ENCODE results near the gene ARMC9.

Gene ARMC9

GRCh38 chr2:231353469-231353868 lies 155.0 kb downstream of the ARMC9 start:
- peaks cover 24% of the 10 kb centered on the region for H3K4me1 ChIP-seq (ENCODE audit: insufficient read depth, low read length)
- H3K36me3 ChIP-seq (ENCODE audit: insufficient read depth, low read length), result no peaks in the 10 kb centered on the region
- H3K27me3 ChIP-seq (ENCODE audit: control insufficient read depth in 1 of 2, insufficient read depth in 2 of 2, low read length in 2 of 2), result no peaks in the 10 kb centered on the region
- no peak overlapping the region for H3K27ac ChIP-seq (ENCODE audit: low read depth, low read length)
- no peak overlapping the region for H3K9ac ChIP-seq (ENCODE audit: low read length)
- no peaks in the 10 kb centered on the region for H3K9me3 ChIP-seq (ENCODE audit: low read length)
- no peak overlapping the region for H3K4me3 ChIP-seq (ENCODE audit: low read depth in 1 of 2, low read length in 2 of 2)

- no peaks in the 10 kb centered on the region for H3K9me3 ChIP-seq (ENCODE audit: low read length)
- H3K36me3 ChIP-seq (ENCODE audit: insufficient read depth, low read length), result peaks cover 1% of the 10 kb centered on the region
- peak overlapping the region; percentile 15 for H3K9ac ChIP-seq (ENCODE audit: low read length)
- peak overlapping the region; percentile 63 for H3K27ac ChIP-seq (ENCODE audit: low read depth, low read length)
- peaks cover 18% of the 10 kb centered on the region for H3K4me1 ChIP-seq (ENCODE audit: insufficient read depth, low read length)
- H3K27me3 ChIP-seq (ENCODE audit: control insufficient read depth in 1 of 2, insufficient read depth in 2 of 2, low read length in 2 of 2), result no peaks in the 10 kb centered on the region
- H3K4me3 ChIP-seq (ENCODE audit: low read depth in 1 of 2, low read length in 2 of 2), result peak overlapping the region in 1 of 2 donors; percentile 41
These were observed 157.4 kb downstream of the ARMC9 start for GRCh38 chr2:231355508-231356465.

GRCh38 chr2:231356466-231356844 lies 158.0 kb downstream of the ARMC9 start:
- Histone ChIP-seq H3K4me1 (ENCODE audit: insufficient read depth, low read length) (peaks cover 18% of the 10 kb centered on the region), H3K9me3 (ENCODE audit: low read length) (no peaks in the 10 kb centered on the region), H3K27me3 (ENCODE audit: control insufficient read depth in 1 of 2, insufficient read depth in 2 of 2, low read length in 2 of 2) (no peaks in the 10 kb centered on the region), H3K36me3 (ENCODE audit: insufficient read depth, low read length) (peaks cover 6% of the 10 kb centered on the region), H3K27ac (ENCODE audit: low read depth, low read length) (no peak overlapping the region), H3K4me3 (ENCODE audit: low read depth in 1 of 2, low read length in 2 of 2) (no peak overlapping the region), H3K9ac (ENCODE audit: low read length) (no peak overlapping the region)

DNA sequence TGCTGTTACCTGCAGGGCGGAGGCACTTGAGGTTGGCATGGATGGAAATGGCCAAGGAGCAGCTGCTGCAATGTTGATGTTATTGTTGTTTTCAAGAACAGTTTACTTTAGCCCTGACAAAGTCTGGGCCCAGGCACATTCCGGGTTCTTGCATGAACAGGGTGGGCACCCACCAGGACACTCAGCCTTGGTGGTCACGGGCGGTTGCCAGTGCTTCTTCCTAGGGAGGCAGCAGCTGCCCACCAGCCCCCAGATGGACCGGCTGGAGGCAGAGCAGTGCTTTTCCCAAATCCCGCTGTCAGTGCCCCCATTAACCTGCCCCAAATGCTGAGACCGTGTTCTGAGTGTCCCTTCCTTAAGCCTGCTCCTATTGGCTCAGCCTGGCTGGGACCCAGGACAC lies 158.6 kb downstream of the ARMC9 start:
- no peak overlapping the region for H3K4me3 ChIP-seq (ENCODE audit: low read depth in 1 of 2, low read length in 2 of 2)
- H3K4me1 ChIP-seq (ENCODE audit: insufficient read depth, low read length), result peaks cover 18% of the 10 kb centered on the region
- H3K27ac ChIP-seq (ENCODE audit: low read depth, low read length), result no peak overlapping the region
- no peak overlapping the region for H3K9ac ChIP-seq (ENCODE audit: low read length)
- H3K27me3 ChIP-seq (ENCODE audit: control insufficient read depth in 1 of 2, insufficient read depth in 2 of 2, low read length in 2 of 2), result no peaks in the 10 kb centered on the region
- peaks cover 6% of the 10 kb centered on the region for H3K36me3 ChIP-seq (ENCODE audit: insufficient read depth, low read length)
- H3K9me3 ChIP-seq (ENCODE audit: low read length), result no peaks in the 10 kb centered on the region

GRCh38 chr2:231357931-231358330 lies 159.5 kb downstream of the ARMC9 start:
- no peaks in the 10 kb centered on the region for H3K9me3 ChIP-seq (ENCODE audit: low read length)
- no peak overlapping the region for H3K4me3 ChIP-seq (ENCODE audit: low read depth in 1 of 2, low read length in 2 of 2)
- H3K36me3 ChIP-seq (ENCODE audit: insufficient read depth, low read length), result peaks cover 11% of the 10 kb centered on the region
- H3K4me1 ChIP-seq (ENCODE audit: insufficient read depth, low read length), result peaks cover 18% of the 10 kb centered on the region
- H3K9ac ChIP-seq (ENCODE audit: low read length), result no peak overlapping the region
- H3K27ac ChIP-seq (ENCODE audit: low read depth, low read length), result no peak overlapping the region
- no peaks in the 10 kb centered on the region for H3K27me3 ChIP-seq (ENCODE audit: control insufficient read depth in 1 of 2, insufficient read depth in 2 of 2, low read length in 2 of 2)

DNA sequence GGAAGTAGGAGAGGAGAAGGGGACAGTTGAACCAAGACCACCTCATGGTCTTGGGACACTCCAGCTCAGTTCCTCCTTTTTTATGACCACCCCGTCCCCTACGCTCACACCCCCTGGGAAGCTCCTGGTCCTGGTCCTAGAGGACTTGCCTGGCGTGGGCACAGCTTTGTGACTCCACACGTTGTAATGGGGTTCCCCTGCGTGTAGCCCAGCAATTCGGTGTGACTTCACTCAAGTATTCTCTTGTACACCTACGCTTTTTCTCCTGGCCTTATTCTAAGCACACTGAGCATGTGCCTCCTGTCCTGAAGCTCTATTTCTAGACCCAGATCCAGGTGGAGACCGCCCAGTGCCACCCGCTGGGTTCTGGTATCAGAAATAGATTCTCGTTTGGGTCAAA lies 161.0 kb downstream of the ARMC9 start:
- Histone ChIP-seq H3K27ac (ENCODE audit: low read depth, low read length) (no peak overlapping the region), H3K4me1 (ENCODE audit: insufficient read depth, low read length) (peaks cover 18% of the 10 kb centered on the region), H3K9ac (ENCODE audit: low read length) (no peak overlapping the region), H3K4me3 (ENCODE audit: low read depth in 1 of 2, low read length in 2 of 2) (no peak overlapping the region), H3K36me3 (ENCODE audit: insufficient read depth, low read length) (peaks cover 11% of the 10 kb centered on the region), H3K9me3 (ENCODE audit: low read length) (no peaks in the 10 kb centered on the region), H3K27me3 (ENCODE audit: control insufficient read depth in 1 of 2, insufficient read depth in 2 of 2, low read length in 2 of 2) (no peaks in the 10 kb centered on the region)

- Histone ChIP-seq H3K27me3 (ENCODE audit: control insufficient read depth in 1 of 2, insufficient read depth in 2 of 2, low read length in 2 of 2) (no peaks in the 10 kb centered on the region), H3K4me3 (ENCODE audit: low read depth in 1 of 2, low read length in 2 of 2) (no peak overlapping the region), H3K9ac (ENCODE audit: low read length) (no peak overlapping the region), H3K27ac (ENCODE audit: low read depth, low read length) (no peak overlapping the region), H3K4me1 (ENCODE audit: insufficient read depth, low read length) (peaks cover 18% of the 10 kb centered on the region), H3K9me3 (ENCODE audit: low read length) (no peaks in the 10 kb centered on the region), H3K36me3 (ENCODE audit: insufficient read depth, low read length) (peaks cover 11% of the 10 kb centered on the region)
These were observed 161.5 kb downstream of the ARMC9 start for GRCh38 chr2:231359948-231360347.

DNA sequence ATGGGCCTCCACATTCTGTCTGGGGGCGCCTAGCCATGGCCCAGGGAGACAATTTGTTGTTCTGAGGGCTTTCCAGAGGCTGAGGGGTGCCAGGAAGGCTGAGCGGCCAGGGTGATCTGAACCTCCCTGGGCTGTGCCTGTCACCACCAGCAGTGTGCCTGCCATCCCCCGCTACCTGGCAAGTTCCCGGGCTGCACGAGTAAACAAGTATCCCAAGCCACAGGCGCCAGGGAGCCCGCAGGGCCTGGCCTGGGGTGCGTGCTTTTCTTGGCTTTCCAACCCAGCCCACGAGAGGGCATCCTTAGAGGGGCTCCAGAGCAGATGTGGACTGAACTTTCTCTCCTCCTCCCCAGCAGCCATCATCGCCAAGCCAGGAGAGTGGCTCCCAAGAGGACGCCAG lies 162.0 kb downstream of the ARMC9 start:
- Histone ChIP-seq H3K4me1 (ENCODE audit: insufficient read depth, low read length) (peaks cover 15% of the 10 kb centered on the region), H3K9ac (ENCODE audit: low read length) (no peak overlapping the region), H3K27ac (ENCODE audit: low read depth, low read length) (no peak overlapping the region), H3K27me3 (ENCODE audit: control insufficient read depth in 1 of 2, insufficient read depth in 2 of 2, low read length in 2 of 2) (no peaks in the 10 kb centered on the region), H3K36me3 (ENCODE audit: insufficient read depth, low read length) (peaks cover 11% of the 10 kb centered on the region), H3K4me3 (ENCODE audit: low read depth in 1 of 2, low read length in 2 of 2) (no peak overlapping the region), H3K9me3 (ENCODE audit: low read length) (no peaks in the 10 kb centered on the region)

DNA sequence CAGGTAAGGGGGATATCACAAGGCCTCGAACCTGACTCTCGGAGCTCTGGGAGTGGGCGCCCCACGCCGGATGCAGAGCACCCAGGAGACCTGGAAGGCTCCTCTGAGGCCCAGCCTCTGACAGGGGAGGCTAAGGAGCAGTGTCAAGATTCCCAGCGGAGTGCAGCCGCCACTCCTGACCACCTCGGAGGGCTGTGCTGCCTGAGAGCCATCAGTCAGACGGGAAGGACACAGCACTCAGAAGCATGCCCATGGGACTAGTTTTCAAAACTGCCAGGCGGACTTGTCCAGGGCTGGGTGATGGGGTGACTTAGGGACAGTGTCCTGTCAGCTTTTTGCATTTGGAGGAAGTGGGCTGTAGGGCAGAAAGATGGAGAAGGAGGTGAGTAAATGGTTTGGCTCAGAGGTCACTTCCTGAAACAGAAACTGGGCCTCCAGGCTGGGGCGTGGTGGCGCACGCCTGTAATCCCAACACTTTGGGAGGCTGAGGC lies 162.5 kb downstream of the ARMC9 start:
- no peak overlapping the region for H3K9ac ChIP-seq (ENCODE audit: low read length)
- no peak overlapping the region for H3K4me3 ChIP-seq (ENCODE audit: low read depth in 1 of 2, low read length in 2 of 2)
- peaks cover 12% of the 10 kb centered on the region for H3K4me1 ChIP-seq (ENCODE audit: insufficient read depth, low read length)
- H3K9me3 ChIP-seq (ENCODE audit: low read length), result no peaks in the 10 kb centered on the region
- peaks cover 11% of the 10 kb centered on the region for H3K36me3 ChIP-seq (ENCODE audit: insufficient read depth, low read length)
- no peak overlapping the region for H3K27ac ChIP-seq (ENCODE audit: low read depth, low read length)
- no peaks in the 10 kb centered on the region for H3K27me3 ChIP-seq (ENCODE audit: control insufficient read depth in 1 of 2, insufficient read depth in 2 of 2, low read length in 2 of 2)

DNA sequence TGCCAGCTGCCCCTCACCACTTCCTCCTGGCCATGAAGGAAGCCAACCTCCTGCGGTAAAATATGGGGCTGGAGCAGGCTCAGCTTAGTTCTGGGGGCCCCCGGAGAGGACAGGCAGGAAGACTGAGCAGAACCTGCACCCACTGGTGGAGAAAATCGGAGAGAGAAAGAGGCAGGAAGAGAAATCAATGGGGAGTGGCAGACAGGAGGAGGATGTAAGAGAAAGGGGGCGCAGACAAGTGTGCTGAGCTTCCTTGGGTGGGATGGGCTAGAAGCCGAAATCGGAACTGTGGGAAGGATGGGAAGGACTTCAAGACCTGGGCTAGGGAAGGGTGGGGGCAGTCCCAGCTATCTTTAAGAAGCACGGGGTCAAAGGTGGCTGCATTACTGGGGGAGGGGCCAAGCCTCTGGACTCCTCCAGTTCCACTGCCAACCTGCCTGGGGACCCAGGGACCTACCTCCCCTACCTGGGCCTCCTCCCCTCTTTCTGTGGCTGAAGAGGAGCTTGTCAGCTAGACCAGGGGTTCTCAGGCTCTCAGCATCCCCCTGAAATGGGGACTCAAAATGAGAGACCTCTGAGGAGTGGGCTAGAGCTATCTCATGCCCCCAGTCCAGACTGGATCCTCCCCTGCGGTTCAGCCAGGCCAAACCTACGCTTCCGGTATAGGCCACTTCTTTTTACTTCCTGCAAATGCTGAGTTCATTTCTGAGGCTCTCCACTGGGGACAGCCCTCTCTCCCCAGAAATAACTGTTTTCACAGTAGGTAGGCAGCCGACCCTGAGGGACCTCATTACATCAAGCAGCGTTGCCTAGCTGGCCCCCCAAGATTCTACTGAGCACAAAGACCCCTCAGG lies 163.5 kb downstream of the ARMC9 start:
- Histone ChIP-seq H3K27ac (ENCODE audit: low read depth, low read length) (no peak overlapping the region), H3K36me3 (ENCODE audit: insufficient read depth, low read length) (peaks cover 11% of the 10 kb centered on the region), H3K4me1 (ENCODE audit: insufficient read depth, low read length) (peaks cover 4% of the 10 kb centered on the region), H3K9ac (ENCODE audit: low read length) (no peak overlapping the region), H3K4me3 (ENCODE audit: low read depth in 1 of 2, low read length in 2 of 2) (no peak overlapping the region), H3K9me3 (ENCODE audit: low read length) (no peaks in the 10 kb centered on the region), H3K27me3 (ENCODE audit: control insufficient read depth in 1 of 2, insufficient read depth in 2 of 2, low read length in 2 of 2) (no peaks in the 10 kb centered on the region)

- H3K4me3 ChIP-seq (ENCODE audit: low read depth in 1 of 2, low read length in 2 of 2), result no peak overlapping the region
These were observed 164.2 kb downstream of the ARMC9 start for GRCh38 chr2:231362555-231363184.

More at GRCh38 chr2:231362555-231363184, 164.2 kb downstream of the ARMC9 start:
- Histone ChIP-seq H3K9me3 (ENCODE audit: low read length) (no peaks in the 10 kb centered on the region), H3K9ac (ENCODE audit: low read length) (no peak overlapping the region), H3K4me1 (ENCODE audit: insufficient read depth, low read length) (peaks cover 4% of the 10 kb centered on the region), H3K27me3 (ENCODE audit: control insufficient read depth in 1 of 2, insufficient read depth in 2 of 2, low read length in 2 of 2) (no peaks in the 10 kb centered on the region), H3K27ac (ENCODE audit: low read depth, low read length) (no peak overlapping the region), H3K36me3 (ENCODE audit: insufficient read depth, low read length) (peaks cover 11% of the 10 kb centered on the region)

All from muscle layer of colon (tissue), 2 donors.